ENCODE data around the gene KDM7A.

- TF ChIP-seq YY1 (IDR thresholded peaks at IDR 0.05; ENCODE audit: low read depth): no peak
- TF ChIP-seq CTCF (IDR thresholded peaks at IDR 0.05): 0 out of 2 replicates have a peak, but pooled peaks have one; percentile 7
- TF ChIP-seq MEF2A (IDR thresholded peaks at IDR 0.05; ENCODE audit: borderline replicate concordance, low read depth): no peak
- TF ChIP-seq MAX (IDR thresholded peaks at IDR 0.05; ENCODE audit: low read depth): peak; percentile 91
- TF ChIP-seq FOXM1 (IDR thresholded peaks at IDR 0.05; ENCODE audit: low read depth): 0 out of 2 replicates have a peak, but pooled peaks have one; percentile 10
- TF ChIP-seq EZH2phosphoT487 (IDR thresholded peaks at IDR 0.05; ENCODE audit: borderline replicate concordance, low read depth): no peak
- TF ChIP-seq JUND (IDR thresholded peaks at IDR 0.05): peak; percentile 72
- no peak for TF ChIP-seq GABPA (IDR thresholded peaks at IDR 0.05; ENCODE audit: low read depth)
- peak; percentile 96 for TF ChIP-seq CHD2 (IDR thresholded peaks at IDR 0.05; ENCODE audit: low read length, partially characterized antibody)
- TF ChIP-seq, protein P1, sequence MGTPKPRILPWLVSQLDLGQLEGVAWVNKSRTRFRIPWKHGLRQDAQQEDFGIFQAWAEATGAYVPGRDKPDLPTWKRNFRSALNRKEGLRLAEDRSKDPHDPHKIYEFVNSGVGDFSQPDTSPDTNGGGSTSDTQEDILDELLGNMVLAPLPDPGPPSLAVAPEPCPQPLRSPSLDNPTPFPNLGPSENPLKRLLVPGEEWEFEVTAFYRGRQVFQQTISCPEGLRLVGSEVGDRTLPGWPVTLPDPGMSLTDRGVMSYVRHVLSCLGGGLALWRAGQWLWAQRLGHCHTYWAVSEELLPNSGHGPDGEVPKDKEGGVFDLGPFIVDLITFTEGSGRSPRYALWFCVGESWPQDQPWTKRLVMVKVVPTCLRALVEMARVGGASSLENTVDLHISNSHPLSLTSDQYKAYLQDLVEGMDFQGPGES (IDR thresholded peaks at IDR 0.05; ENCODE audit: low read depth, low read length): 0 out of 2 replicates have a peak, but pooled peaks have one; percentile 23
These were observed 140.4 kb downstream of the KDM7A start for GRCh38 chr7:140036224-140036962.
